HEK293 (cell line): ENCODE results near the gene PLCB1.

Experiments
- CTCF ChIA-PET: fragments of 350-600 bp; formaldehyde crosslinking; extraction: SDS; loops from one replicate; lab custom pipeline; 2021; ENCODE audit warnings: antibody characterized with exemption; lab: Yijun Ruan, JAX
- POLR2A ChIA-PET: fragments of 300-600 bp; formaldehyde crosslinking; extraction: SDS; loops from one replicate; lab custom pipeline; 2020; ENCODE audit warnings: antibody characterized with exemption, inconsistent platforms; lab: Yijun Ruan, JAX
- H3K27ac ChIP-seq: fragments of 200-500 bp; sonication (Bioruptor generic); 2 replicates; pipeline ENCODE4 v1.5.1; 2014; ENCODE audit warnings: low read depth, low read length, control low read depth, inconsistent platforms; ENCODE audit errors: extremely low read depth
- H3K36me3 ChIP-seq, 2 experiments: fragments of 200-500 bp in 1 of 2; sonication (Bioruptor generic) in 1 of 2; 1 replicate in 1 of 2; 2 replicates in 1 of 2; pipeline ENCODE4 v1.5.1; 2014 to 2017; ENCODE audit warnings: inconsistent platforms in 2 of 2, low read length in 2 of 2; ENCODE audit not compliant: control insufficient read depth in 2 of 2, insufficient read depth in 1 of 2
- H3K4me1 ChIP-seq: fragments of 200-500 bp; sonication (Bioruptor generic); 2 replicates; pipeline ENCODE4 v1.5.1; 2014; ENCODE audit warnings: mild to moderate bottlenecking, low read length, inconsistent platforms; ENCODE audit not compliant: control insufficient read depth, insufficient read depth
- H3K4me3 ChIP-seq: 2 replicates; pipeline ENCODE4 v1.5.1; 2011; ENCODE audit warnings: low read depth, mild to moderate bottlenecking, control low read depth, low read length, moderate library complexity
- H3K9me3 ChIP-seq: fragments of 200-500 bp; sonication (Bioruptor generic); 2 replicates; pipeline ENCODE4 v1.5.1; 2014; ENCODE audit warnings: low read depth, low read length, inconsistent platforms; ENCODE audit not compliant: control insufficient read depth, insufficient read depth
- BCL6B ChIP-seq: fragments of 450-650 bp; formaldehyde crosslinking; IDR thresholded peaks from 2 replicates; pipeline ENCODE4 v1.5.1; 2017; ENCODE audit warnings: missing biosample characterization, missing genetic modification characterization
- REST ChIP-seq: fragments of 450-650 bp; formaldehyde crosslinking; IDR thresholded peaks from 2 replicates; pipeline ENCODE4 v1.5.1; 2016; ENCODE audit warnings: missing biosample characterization, missing genetic modification characterization
- SALL2 ChIP-seq: fragments of 450-650 bp; formaldehyde crosslinking; IDR thresholded peaks from 2 replicates; pipeline ENCODE4 v1.5.0; 2017; ENCODE audit warnings: missing biosample characterization, mild to moderate bottlenecking, missing genetic modification characterization, borderline replicate concordance
- SCRT1 ChIP-seq: fragments of 450-650 bp; formaldehyde crosslinking; IDR thresholded peaks from 2 replicates; pipeline ENCODE4 v1.5.1; 2016; ENCODE audit warnings: missing biosample characterization, missing genetic modification characterization, borderline replicate concordance
- WT1 ChIP-seq: fragments of 450-650 bp; formaldehyde crosslinking; IDR thresholded peaks from 2 replicates; pipeline ENCODE4 v1.5.1; 2016; ENCODE audit warnings: missing biosample characterization, missing genetic modification characterization
- ZFP37 ChIP-seq: fragments of 450-650 bp; formaldehyde crosslinking; IDR thresholded peaks from 2 replicates; pipeline ENCODE4 v1.5.1; 2016; ENCODE audit warnings: missing biosample characterization, missing genetic modification characterization
- ZNF148 ChIP-seq: fragments of 450-650 bp; formaldehyde crosslinking; IDR thresholded peaks from 2 replicates; pipeline ENCODE4 v1.5.0; 2017; ENCODE audit warnings: missing biosample characterization, missing genetic modification characterization, borderline replicate concordance
- ZNF169 ChIP-seq: fragments of 450-650 bp; formaldehyde crosslinking; IDR thresholded peaks from 2 replicates; pipeline ENCODE4 v1.5.1; 2016; ENCODE audit warnings: missing biosample characterization, missing genetic modification characterization
- ZNF211 ChIP-seq: fragments of 450-650 bp; formaldehyde crosslinking; IDR thresholded peaks from 2 replicates; pipeline ENCODE4 v1.5.1; 2016; ENCODE audit warnings: low read depth, missing biosample characterization, missing genetic modification characterization
- ZNF23 ChIP-seq: fragments of 450-650 bp; formaldehyde crosslinking; IDR thresholded peaks from 2 replicates; pipeline ENCODE4 v1.5.1; 2016; ENCODE audit warnings: missing biosample characterization, missing genetic modification characterization, borderline replicate concordance
- ZNF266 ChIP-seq: fragments of 450-650 bp; formaldehyde crosslinking; IDR thresholded peaks from 2 replicates; pipeline ENCODE4 v1.5.1; 2016; ENCODE audit warnings: missing biosample characterization, missing genetic modification characterization, low read depth
- ZNF366 ChIP-seq: fragments of 450-650 bp; formaldehyde crosslinking; conservative IDR thresholded peaks from 2 replicates; pipeline ENCODE4 v1.5.1; 2016; ENCODE audit warnings: missing biosample characterization, missing genetic modification characterization
- ZNF426 ChIP-seq: fragments of 450-650 bp; formaldehyde crosslinking; IDR thresholded peaks from 2 replicates; pipeline ENCODE4 v1.5.1; 2017; ENCODE audit warnings: missing biosample characterization, missing genetic modification characterization, mild to moderate bottlenecking, inconsistent platforms, moderate library complexity
- ZNF514 ChIP-seq: fragments of 450-650 bp; formaldehyde crosslinking; IDR thresholded peaks from 2 replicates; pipeline ENCODE4 v1.5.1; 2016; ENCODE audit warnings: missing biosample characterization, missing genetic modification characterization
- ZNF529 ChIP-seq: fragments of 450-650 bp; formaldehyde crosslinking; IDR thresholded peaks from 2 replicates; pipeline ENCODE4 v1.5.1; 2017; ENCODE audit warnings: missing genetic modification characterization, missing biosample characterization; ENCODE audit not compliant: insufficient replicate concordance
- ZNF544 ChIP-seq: fragments of 450-650 bp; formaldehyde crosslinking; IDR thresholded peaks from 2 replicates; pipeline ENCODE4 v1.5.0; 2017; ENCODE audit warnings: missing biosample characterization, missing genetic modification characterization
- ZNF548 ChIP-seq: fragments of 450-650 bp; formaldehyde crosslinking; IDR thresholded peaks from 2 replicates; pipeline ENCODE4 v1.5.1; 2016; ENCODE audit warnings: missing biosample characterization, missing genetic modification characterization
- ZNF555 ChIP-seq: fragments of 450-650 bp; formaldehyde crosslinking; conservative IDR thresholded peaks from 2 replicates; pipeline ENCODE4 v1.5.1; 2017; ENCODE audit warnings: missing biosample characterization, mild to moderate bottlenecking, missing genetic modification characterization, inconsistent platforms
- ZNF600 ChIP-seq: fragments of 450-650 bp; formaldehyde crosslinking; IDR thresholded peaks from 2 replicates; pipeline ENCODE4 v1.5.1; 2016; ENCODE audit warnings: missing biosample characterization, missing genetic modification characterization
- ZNF621 ChIP-seq: fragments of 450-650 bp; formaldehyde crosslinking; IDR thresholded peaks from 2 replicates; pipeline ENCODE4 v1.5.1; 2017; ENCODE audit warnings: missing biosample characterization, missing genetic modification characterization
- ZNF624 ChIP-seq: fragments of 450-650 bp; formaldehyde crosslinking; IDR thresholded peaks from 2 replicates; pipeline ENCODE4 v1.5.1; 2017; ENCODE audit warnings: missing biosample characterization, missing genetic modification characterization
- ZNF664 ChIP-seq: fragments of 450-650 bp; formaldehyde crosslinking; IDR thresholded peaks from 2 replicates; pipeline ENCODE4 v1.5.1; 2016; ENCODE audit warnings: missing biosample characterization, missing genetic modification characterization
- ZNF776 ChIP-seq: fragments of 450-650 bp; formaldehyde crosslinking; IDR thresholded peaks from 2 replicates; pipeline ENCODE4 v1.5.0; 2017; ENCODE audit warnings: missing biosample characterization, missing genetic modification characterization, borderline replicate concordance
- ZNF843 ChIP-seq: fragments of 450-650 bp; formaldehyde crosslinking; IDR thresholded peaks from 2 replicates; pipeline ENCODE4 v1.5.1; 2016; ENCODE audit warnings: missing biosample characterization, missing genetic modification characterization
- ZSCAN18 ChIP-seq: fragments of 450-650 bp; formaldehyde crosslinking; IDR thresholded peaks from 2 replicates; pipeline ENCODE4 v1.5.1; 2016; ENCODE audit warnings: missing biosample characterization, missing genetic modification characterization

PLCB1 gene

GRCh38 chr20:8587810-8588209 lies 455.7 kb downstream of the PLCB1 start:
- H3K36me3 ChIP-seq: no peaks in the 10 kb centered on the region
- no peak overlapping the region for H3K27ac ChIP-seq
- H3K4me3 ChIP-seq: no peak overlapping the region
- ChIA-PET POLR2A (no interaction called here), CTCF (no interaction called here)
- H3K4me1 ChIP-seq: 0 out of 2 replicates have a peak, but pooled peaks cover 2% of the 10 kb centered on the region
- no peaks in the 10 kb centered on the region for H3K9me3 ChIP-seq
- TF ChIP-seq ZNF776 (no peak), ZSCAN18 (tag by site-specific recombination) (no peak), ZNF843 (tag by site-specific recombination) (no peak), ZNF664 (tag by site-specific recombination) (no peak), ZNF266 (tag by site-specific recombination) (no peak), ZNF624 (tag by site-specific recombination) (no peak), REST (no peak), ZNF148 (tag by site-specific recombination) (no peak), ZNF426 (tag by site-specific recombination) (no peak), SALL2 (tag by site-specific recombination) (no peak), WT1 (tag by site-specific recombination) (no peak), ZNF23 (tag by site-specific recombination) (no peak), ZNF514 (no peak), ZNF600 (tag by site-specific recombination) (no peak), ZNF544 (no peak), ZFP37 (tag by site-specific recombination) (no peak), ZNF366 (tag by site-specific recombination) (no peak), ZNF548 (tag by site-specific recombination) (no peak)

GRCh38 chr20:8589956-8590355 lies 457.9 kb downstream of the PLCB1 start:
- H3K9me3 ChIP-seq: no peaks in the 10 kb centered on the region
- ChIA-PET CTCF (no interaction called here), POLR2A (no interaction called here)
- H3K27ac ChIP-seq: no peak overlapping the region
- TF ChIP-seq ZNF529 (tag by site-specific recombination) (no peak), ZNF621 (tag by site-specific recombination) (no peak), ZNF169 (tag by site-specific recombination) (no peak), ZNF555 (tag by site-specific recombination) (no peak), BCL6B (tag by site-specific recombination) (no peak), SCRT1 (tag by site-specific recombination) (no peak), SALL2 (tag by site-specific recombination) (no peak), ZNF211 (tag by site-specific recombination) (no peak)
- no peaks in the 10 kb centered on the region for H3K4me1 ChIP-seq
- no peaks in the 10 kb centered on the region for H3K36me3 ChIP-seq
- no peak overlapping the region for H3K4me3 ChIP-seq
